Stimulated activated CD4-positive, alpha-beta T cell treated with anti-CD3 and anti-CD28 coated beads, TNF-alpha, amount 100 ng/mL, for 24 hours (primary cell): ENCODE measurements around the gene BFSP2.
"Not testable (repeated sequence)": the region's sequence is repeated elsewhere in the genome, so short reads cannot be mapped to it uniquely, and the experiment has no call there.

Experiments
- DNase-seq, 3 experiments: peaks; one replicate each; pipeline ENCODE4 v3.0.0-alpha.2; 2020; ENCODE audit warnings: low read depth in 3 of 3

The BFSP2 gene

DNA sequence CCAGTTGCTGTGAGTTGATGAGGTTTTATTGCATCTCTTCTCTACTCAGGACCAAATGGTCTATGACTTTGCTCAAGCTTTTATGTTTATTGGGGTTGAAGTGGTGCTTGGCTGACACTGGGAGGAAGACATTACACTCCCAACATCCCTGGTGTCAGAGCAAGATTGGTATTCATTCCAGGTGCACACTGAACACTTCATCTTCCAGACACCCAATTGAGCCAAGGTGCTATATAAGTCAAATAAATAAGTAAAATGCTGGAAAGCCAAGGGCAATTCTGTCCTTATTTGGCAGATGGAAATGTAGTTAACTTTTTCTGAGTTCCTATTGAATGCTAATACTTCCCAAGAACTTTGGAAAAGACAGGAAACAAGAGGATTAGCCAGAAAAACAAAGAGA lies 120.4 kb downstream of the BFSP2 start:
- no peak for DNase-seq

DNA sequence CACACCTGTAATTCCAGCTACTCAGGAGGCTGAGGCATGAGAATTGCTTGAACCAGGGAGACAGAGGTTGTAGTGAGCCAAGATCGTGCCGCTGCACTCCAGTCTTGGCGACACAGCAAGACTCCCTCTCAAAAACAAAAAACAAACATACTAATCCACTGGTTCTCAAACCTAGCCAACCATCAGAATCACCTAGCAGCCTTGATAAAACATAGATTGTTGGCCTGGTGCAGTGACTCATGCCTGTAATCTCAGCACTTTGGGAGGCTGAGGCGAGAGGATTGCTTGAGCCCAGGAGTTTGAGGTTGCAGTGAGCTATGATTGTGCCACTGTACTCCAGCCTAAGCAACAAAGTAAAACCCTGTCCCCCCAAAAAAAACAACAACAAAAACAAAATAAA lies 121.1 kb downstream of the BFSP2 start:
- not testable (repeated sequence) for DNase-seq

DNA sequence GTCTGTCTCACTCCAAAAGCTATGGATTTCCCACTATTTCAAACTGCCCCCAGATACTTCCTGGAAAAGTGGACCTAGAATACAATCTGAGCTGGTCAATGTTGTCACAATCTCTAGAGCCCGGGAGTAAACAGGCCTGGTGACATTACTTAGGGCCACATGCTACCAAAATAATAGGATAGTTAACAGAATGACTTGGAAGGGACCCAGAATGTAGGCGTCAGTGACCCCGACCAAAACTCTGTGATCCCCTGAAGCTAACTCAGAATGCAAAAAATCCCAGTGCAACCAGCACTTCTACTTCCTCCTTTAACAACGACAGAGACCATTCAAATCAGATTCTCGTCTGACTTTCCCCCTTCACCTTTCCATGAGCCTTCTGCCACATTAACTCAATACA lies 122.1 kb downstream of the BFSP2 start:
- DNase-seq: no peak

DNA sequence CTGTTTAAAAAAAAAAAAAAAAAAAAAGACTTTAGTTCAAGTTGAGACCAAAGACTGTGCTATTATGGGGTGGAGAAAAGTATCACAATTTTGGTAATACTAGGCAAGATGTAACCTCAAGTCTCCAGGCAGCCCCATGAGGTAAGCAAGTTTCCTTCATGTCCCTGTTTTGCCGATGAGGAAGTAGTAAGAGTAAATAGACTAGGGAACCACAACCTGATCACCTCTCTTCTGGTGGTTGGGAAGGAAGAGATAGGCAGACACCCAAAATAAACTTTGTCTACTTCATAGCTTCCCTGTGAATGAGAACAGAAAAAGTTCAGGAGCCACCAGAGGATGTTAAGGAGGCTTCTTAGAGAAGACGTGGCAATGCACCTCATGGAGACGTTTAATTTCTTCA lies 123.9 kb downstream of the BFSP2 start:
- DNase-seq: not testable (repeated sequence)
